IMR-90 (cell line): ENCODE measurements around the gene CCDC148. TPM values are rescaled to one million over a fixed set of nuclear protein-coding genes. Genes with fewer than 3 reads are reported as not detected.

ENCODE experiments used
- ATAC-seq: fragments of 200-7000 bp; cut with Tn5 transposase; 2 replicates; pipeline ENCODE4 v1.9.1; 2020; ENCODE audit warnings: low read depth, mild to moderate bottlenecking, moderate library complexity
- BruUV-seq: library from RNA; stranded (reverse); fragments of 400-500 nt; replicated peaks from 2 replicates; lab custom pipeline; 2021; lab: Mats Ljungman, UMichigan
- CTCF ChIA-PET: fragments of 300-600 bp; formaldehyde crosslinking; extraction: SDS; loops from one replicate; lab custom pipeline; 2021; ENCODE audit warnings: antibody characterized with exemption; lab: Yijun Ruan, JAX
- POLR2A ChIA-PET: fragments of 300-600 bp; sonication (Branson Sonifier 250); formaldehyde crosslinking; loops from one replicate; lab custom pipeline; 2022; ENCODE audit warnings: antibody characterized with exemption; ENCODE audit not compliant: unreplicated experiment; lab: Charles Lee
- DNase-seq: peaks from one replicate; pipeline ENCODE4 v3.0.0; 2013
- H2AFZ ChIP-seq: replicated peaks from 2 replicates; pipeline ENCODE3; 2013; ENCODE audit warnings: low read length, mild to moderate bottlenecking; ENCODE audit not compliant: poor library complexity
- H2AK5ac ChIP-seq: 2 replicates; pipeline ENCODE4 v1.6.1; 2013; ENCODE audit warnings: low read depth, low read length, inconsistent platforms
- H2AK9ac ChIP-seq: replicated peaks from 2 replicates; pipeline ENCODE3; 2013; ENCODE audit warnings: mild to moderate bottlenecking, low read depth, low read length, moderate library complexity; ENCODE audit not compliant: poor library complexity
- H2BK120ac ChIP-seq: 2 replicates; pipeline ENCODE4 v1.6.1; 2013; ENCODE audit warnings: low read depth, low read length, inconsistent platforms
- H2BK15ac ChIP-seq: 3 replicates; pipeline ENCODE4 v1.6.1; 2013; ENCODE audit warnings: low read depth, low read length, inconsistent platforms
- H2BK20ac ChIP-seq: 2 replicates; pipeline ENCODE4 v1.6.1; 2013; ENCODE audit warnings: low read depth, mild to moderate bottlenecking, inconsistent platforms, low read length, moderate library complexity
- H2BK5ac ChIP-seq: 2 replicates; pipeline ENCODE4 v1.6.1; 2013; ENCODE audit warnings: mild to moderate bottlenecking, low read depth, low read length, inconsistent platforms; ENCODE audit not compliant: poor library complexity, severe bottlenecking
- H3K14ac ChIP-seq: replicated peaks from 2 replicates; pipeline ENCODE4 v1.6.1; 2013; ENCODE audit warnings: low read depth, low read length, inconsistent platforms
- H3K18ac ChIP-seq: 2 replicates; pipeline ENCODE4 v1.6.1; 2013; ENCODE audit warnings: low read depth, low read length, control low read depth
- H3K23ac ChIP-seq: 2 replicates; pipeline ENCODE4 v1.6.1; 2013; ENCODE audit warnings: low read depth, low read length, inconsistent platforms
- H3K27ac ChIP-seq: 2 replicates; pipeline ENCODE4 v1.5.1; 2013; ENCODE audit warnings: mild to moderate bottlenecking, control low read depth, low read length; ENCODE audit not compliant: insufficient read depth
- H3K27me3 ChIP-seq: 2 replicates; pipeline ENCODE4 v1.6.1; 2013; ENCODE audit warnings: low read length; ENCODE audit not compliant: control insufficient read depth, insufficient read depth
- H3K36me3 ChIP-seq: 2 replicates; pipeline ENCODE4 v1.6.1; 2013; ENCODE audit warnings: low read length, mixed read lengths; ENCODE audit not compliant: control insufficient read depth, insufficient read depth
- H3K4ac ChIP-seq: 2 replicates; pipeline ENCODE4 v1.6.1; 2013; ENCODE audit warnings: low read depth, low read length, inconsistent platforms
- H3K4me1 ChIP-seq: 2 replicates; pipeline ENCODE4 v1.6.1; 2013; ENCODE audit warnings: low read length, mixed read lengths; ENCODE audit not compliant: control insufficient read depth, insufficient read depth
- H3K4me2 ChIP-seq: 2 replicates; pipeline ENCODE4 v1.6.1; 2013; ENCODE audit warnings: low read depth, mild to moderate bottlenecking, control low read depth, low read length, moderate library complexity
- H3K4me3 ChIP-seq: 2 replicates; pipeline ENCODE4 v1.5.1; 2013; ENCODE audit warnings: low read depth, mild to moderate bottlenecking, control low read depth, low read length, moderate library complexity; ENCODE audit not compliant: insufficient read depth
- H3K56ac ChIP-seq: 2 replicates; pipeline ENCODE4 v1.6.1; 2013; ENCODE audit warnings: low read length, inconsistent platforms; ENCODE audit not compliant: insufficient read depth; ENCODE audit errors: extremely low read depth
- H3K79me1 ChIP-seq, 2 experiments: 2 replicates each; pipeline ENCODE4 v1.6.1; 2013; ENCODE audit warnings: low read length in 2 of 2, inconsistent platforms in 1 of 2, low read depth in 1 of 2
- H3K9ac ChIP-seq: 2 replicates; pipeline ENCODE4 v1.6.1; 2013; ENCODE audit warnings: low read depth, low read length, control low read depth
- H3K9me1 ChIP-seq: 2 replicates; pipeline ENCODE4 v1.6.1; 2013; ENCODE audit warnings: low read length, inconsistent platforms; ENCODE audit not compliant: insufficient read depth
- H3K9me3 ChIP-seq: 2 replicates; pipeline ENCODE4 v1.6.1; 2013; ENCODE audit warnings: low read length; ENCODE audit not compliant: control insufficient read depth, insufficient read depth
- H4K20me1 ChIP-seq: 2 replicates; pipeline ENCODE4 v1.6.1; 2013; ENCODE audit warnings: low read length, inconsistent platforms; ENCODE audit not compliant: insufficient read depth
- H4K5ac ChIP-seq: 2 replicates; pipeline ENCODE4 v1.6.1; 2013; ENCODE audit warnings: mild to moderate bottlenecking, low read depth, low read length, control low read depth
- H4K8ac ChIP-seq, 2 experiments: 2 replicates each; pipeline ENCODE4 v1.6.1; 2013; ENCODE audit warnings: low read depth in 2 of 2, low read length in 2 of 2, control low read depth in 1 of 2, inconsistent platforms in 1 of 2
- H4K91ac ChIP-seq: 2 replicates; pipeline ENCODE4 v1.6.1; 2013; ENCODE audit warnings: low read depth, low read length, inconsistent platforms; ENCODE audit not compliant: insufficient read depth
- BHLHE40 ChIP-seq: fragments of 150-350 bp; IDR thresholded peaks from 2 replicates; pipeline ENCODE4 v1.6.1; 2016; ENCODE audit warnings: mild to moderate bottlenecking, low read depth, low read length
- CHD1 ChIP-seq: IDR thresholded peaks from 2 replicates; pipeline ENCODE4 v1.6.1; 2012; ENCODE audit warnings: low read depth, low read length, improper control_type of control experiment
- ELK1 ChIP-seq: fragments of 150-350 bp; IDR thresholded peaks from 2 replicates; pipeline ENCODE4 v1.6.1; 2016; ENCODE audit warnings: low read depth, mild to moderate bottlenecking, low read length, moderate library complexity, borderline replicate concordance
- FOS ChIP-seq: fragments of 150-350 bp; IDR thresholded peaks from 2 replicates; pipeline ENCODE4 v1.6.1; 2016; ENCODE audit warnings: low read depth, low read length
- MAFK ChIP-seq: IDR thresholded peaks from 2 replicates; pipeline ENCODE4 v1.6.1; 2012; ENCODE audit warnings: low read depth, low read length, improper control_type of control experiment
- MXI1 ChIP-seq: IDR thresholded peaks from 2 replicates; pipeline ENCODE4 v1.6.1; 2012; ENCODE audit warnings: low read depth, mild to moderate bottlenecking, low read length, moderate library complexity, borderline replicate concordance
- NFE2L2 ChIP-seq: fragments of 150-350 bp; IDR thresholded peaks from 2 replicates; pipeline ENCODE4 v1.6.1; 2016; ENCODE audit warnings: low read depth, mild to moderate bottlenecking, low read length
- POLR2A ChIP-seq: IDR thresholded peaks from 2 replicates; pipeline ENCODE4 v1.6.1; 2012; ENCODE audit warnings: mild to moderate bottlenecking, low read depth, low read length
- RAD21 ChIP-seq: IDR thresholded peaks from 2 replicates; pipeline ENCODE4 v1.6.1; 2012; ENCODE audit warnings: low read length, improper control_type of control experiment
- RCOR1 ChIP-seq: IDR thresholded peaks from 2 replicates; pipeline ENCODE4 v1.6.1; 2012; ENCODE audit warnings: mild to moderate bottlenecking, low read length, improper control_type of control experiment; ENCODE audit not compliant: insufficient replicate concordance
- RFX5 ChIP-seq: IDR thresholded peaks from 2 replicates; pipeline ENCODE4 v1.8.0; 2012; ENCODE audit warnings: low read depth, mild to moderate bottlenecking, low read length, moderate library complexity
- SMC3 ChIP-seq: fragments of 150-350 bp; IDR thresholded peaks from 2 replicates; pipeline ENCODE4 v1.6.1; 2016; ENCODE audit warnings: low read depth, mild to moderate bottlenecking, antibody characterized with exemption, low read length, moderate library complexity
- USF2 ChIP-seq: fragments of 150-350 bp; IDR thresholded peaks from 2 replicates; pipeline ENCODE4 v1.6.1; 2017; ENCODE audit warnings: mild to moderate bottlenecking, antibody characterized with exemption, low read length, low read depth
- dilution Hi-C: fragments of 300-500 bp; cut with HindIII; formaldehyde crosslinking; loops from one replicate; pipeline ENCODE4 v1.14.3; 2018; ENCODE audit warnings: low sequenced_read_pairs; ENCODE audit not compliant: unreplicated experiment
- in situ Hi-C: fragments of 300-500 bp; cut with MboI; formaldehyde crosslinking; loops from 3 replicates; pipeline ENCODE4 v1.14.3; 2019; ENCODE audit warnings: low sequenced_read_pairs, inconsistent platforms, mixed read lengths
- intact Hi-C: fragments of 100-400 bp; cut with micrococcal nuclease; formaldehyde crosslinking; loops from 2 replicates; pipeline ENCODE4 v1.10.0; 2022
- polyA plus RNA-seq, 3 experiments: library from polyadenylated mRNA; depleted of rRNA; stranded (reverse); fragments of >200 nt; gene quantifications; 2 replicates each; pipeline ENCODE4 v1.2.3, GENCODE V29; 2012; ENCODE audit warnings: low replicate concordance in 1 of 3
- total RNA-seq: library from RNA; depleted of rRNA; stranded (reverse); fragments of >200 nt; gene quantifications from 2 replicates; pipeline ENCODE4 v1.2.3, GENCODE V29; 2012

CCDC148 gene
- total and polyA plus RNA-seq, 2 of the 4 experiments (the other 2 are of a cell fraction) = 0.18 to 0.31 TPM

- Histone ChIP-seq H2AK9ac (no peak overlapping the region), H3K79me1 (no peaks in the 10 kb centered on the region), H3K4me3 (no peak overlapping the region), H2BK5ac (no peak overlapping the region), H2BK15ac (no peak overlapping the region), H3K56ac (no peak overlapping the region), H3K23ac (no peak overlapping the region), H3K4ac (no peak overlapping the region), H3K14ac (no peak overlapping the region), H3K9me3 (no peaks in the 10 kb centered on the region), H3K9me1 (no peaks in the 10 kb centered on the region), H2AFZ (no peak overlapping the region), H3K27ac (no peak overlapping the region), H3K9ac (no peak overlapping the region), H4K20me1 (no peaks in the 10 kb centered on the region), H4K8ac (no peak overlapping the region), H3K4me1 (no peaks in the 10 kb centered on the region), H2AK5ac (no peak overlapping the region), H3K27me3 (no peaks in the 10 kb centered on the region), H4K5ac (no peak overlapping the region), H2BK20ac (no peak overlapping the region), H4K91ac (no peak overlapping the region), H3K4me2 (no peak overlapping the region), H3K18ac (no peak overlapping the region), H2BK120ac (no peak overlapping the region), H3K36me3 (no peaks in the 10 kb centered on the region)
- CTCF ChIA-PET = no interaction called here
- intact Hi-C loops (no loop called here), in situ Hi-C loops (no loop called here), dilution Hi-C loops (no loop called here)
- no peak for ATAC-seq
- TF ChIP-seq MXI1 (no peak), MAFK (no peak), ELK1 (no peak), NFE2L2 (no peak), POLR2A (no peak), RAD21 (no peak), RCOR1 (no peak), USF2 (no peak), CHD1 (no peak), SMC3 (no peak), FOS (no peak), RFX5 (no peak), BHLHE40 (no peak)
- DNase-seq = no peak
- POLR2A ChIA-PET = no interaction called here
- BruUV-seq = no TSS peak
Observed at GRCh38 chr2:158228943-158229508, 227.5 kb downstream of the CCDC148 start.
